Measurements from ENCODE around the gene ICOS.

Gene ICOS

DNA sequence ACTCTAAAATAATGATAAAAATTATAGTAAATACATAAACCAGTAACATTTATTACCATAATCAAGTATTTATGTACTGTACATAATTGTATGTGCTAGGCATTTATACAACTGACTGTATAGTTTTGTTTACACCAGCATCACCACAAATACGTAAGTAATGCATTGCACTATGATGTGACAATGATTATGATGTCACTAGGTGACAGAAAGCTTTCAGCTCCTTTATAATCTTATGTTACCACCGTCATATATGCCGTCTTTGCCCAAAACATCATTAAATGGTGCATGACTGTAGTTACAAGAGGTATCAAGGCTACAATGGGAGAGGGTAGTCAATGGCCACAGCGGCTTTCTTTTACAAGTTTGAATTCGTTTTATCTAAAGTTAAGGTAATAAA, 60.1 kb downstream of the ICOS start:
- no peak overlapping the region for H3K4me3 ChIP-seq (ENCODE audit: low read length)
- TF ChIP-seq, protein P1, sequence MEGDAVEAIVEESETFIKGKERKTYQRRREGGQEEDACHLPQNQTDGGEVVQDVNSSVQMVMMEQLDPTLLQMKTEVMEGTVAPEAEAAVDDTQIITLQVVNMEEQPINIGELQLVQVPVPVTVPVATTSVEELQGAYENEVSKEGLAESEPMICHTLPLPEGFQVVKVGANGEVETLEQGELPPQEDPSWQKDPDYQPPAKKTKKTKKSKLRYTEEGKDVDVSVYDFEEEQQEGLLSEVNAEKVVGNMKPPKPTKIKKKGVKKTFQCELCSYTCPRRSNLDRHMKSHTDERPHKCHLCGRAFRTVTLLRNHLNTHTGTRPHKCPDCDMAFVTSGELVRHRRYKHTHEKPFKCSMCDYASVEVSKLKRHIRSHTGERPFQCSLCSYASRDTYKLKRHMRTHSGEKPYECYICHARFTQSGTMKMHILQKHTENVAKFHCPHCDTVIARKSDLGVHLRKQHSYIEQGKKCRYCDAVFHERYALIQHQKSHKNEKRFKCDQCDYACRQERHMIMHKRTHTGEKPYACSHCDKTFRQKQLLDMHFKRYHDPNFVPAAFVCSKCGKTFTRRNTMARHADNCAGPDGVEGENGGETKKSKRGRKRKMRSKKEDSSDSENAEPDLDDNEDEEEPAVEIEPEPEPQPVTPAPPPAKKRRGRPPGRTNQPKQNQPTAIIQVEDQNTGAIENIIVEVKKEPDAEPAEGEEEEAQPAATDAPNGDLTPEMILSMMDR (conservative IDR thresholded peaks at IDR 0.05; ENCODE audit: low read depth, low read length): no peak
- DNase-seq (ENCODE audit: low read depth): no peak

DNA sequence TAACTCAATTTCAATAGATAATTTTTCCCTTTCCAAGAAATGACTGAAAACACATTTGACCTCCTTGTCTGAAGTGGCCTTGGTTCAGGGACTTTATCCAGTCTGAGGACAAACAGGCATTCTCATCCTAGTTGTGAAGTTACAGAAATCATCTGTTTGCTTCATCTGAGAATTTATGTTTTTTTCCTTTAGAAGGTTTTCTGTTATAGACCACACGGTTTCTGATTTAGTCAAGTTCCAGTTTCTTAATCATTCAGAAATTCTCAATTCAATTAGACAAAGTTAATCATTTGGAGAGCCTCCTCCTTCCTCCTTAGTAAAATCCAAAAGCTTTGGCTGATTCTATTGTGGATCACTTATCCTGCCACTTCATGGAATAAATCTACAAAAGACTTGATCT, 60.9 kb downstream of the ICOS start:
- H3K4me3 ChIP-seq (ENCODE audit: low read length): no peak overlapping the region
- TF ChIP-seq, protein P1 (conservative IDR thresholded peaks at IDR 0.05; ENCODE audit: low read depth, low read length): no peak
- DNase-seq (ENCODE audit: low read depth): no peak

DNA sequence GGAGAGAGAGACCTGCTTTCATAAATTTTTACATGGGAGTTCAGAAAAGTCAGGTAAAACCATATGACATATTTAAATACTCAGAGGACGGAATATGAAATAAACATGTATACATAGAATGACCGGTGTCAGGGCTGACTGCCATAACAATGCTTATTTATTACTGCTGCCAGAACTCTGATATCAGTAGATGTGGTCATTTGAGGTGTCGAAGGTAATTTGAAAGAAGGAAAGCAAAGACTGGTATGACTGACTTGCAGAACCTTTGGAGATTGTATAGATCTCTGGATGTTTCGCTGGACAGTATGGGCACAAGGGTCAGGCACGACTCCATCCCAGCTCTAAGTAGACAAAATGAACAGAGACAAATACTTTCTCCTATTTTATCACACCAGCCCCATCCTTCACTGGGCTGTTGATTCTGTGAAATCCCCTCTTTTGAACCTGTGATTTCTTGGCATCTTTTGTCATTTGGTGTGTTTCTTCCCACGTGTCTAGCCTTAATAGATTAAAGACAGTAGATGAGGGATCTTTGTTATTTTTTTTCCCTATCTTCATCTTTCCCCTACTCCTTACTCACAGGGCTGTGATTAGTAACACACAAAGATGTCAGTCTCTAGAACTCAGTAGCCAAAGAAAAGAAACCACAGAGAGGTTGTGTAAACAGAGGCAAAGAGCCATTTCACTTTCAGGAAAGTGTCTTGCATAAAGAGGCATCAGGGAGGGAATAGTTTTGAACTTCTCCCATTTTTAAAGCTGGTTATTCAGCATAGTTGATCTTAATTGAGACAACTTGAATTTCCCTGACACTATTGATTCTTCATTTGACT, 61.6 kb downstream of the ICOS start:
- DNase-seq (ENCODE audit: low read depth): no peak
- H3K4me3 ChIP-seq (ENCODE audit: low read length): no peak overlapping the region
- TF ChIP-seq, protein P1 (conservative IDR thresholded peaks at IDR 0.05; ENCODE audit: low read depth, low read length): no peak

DNA sequence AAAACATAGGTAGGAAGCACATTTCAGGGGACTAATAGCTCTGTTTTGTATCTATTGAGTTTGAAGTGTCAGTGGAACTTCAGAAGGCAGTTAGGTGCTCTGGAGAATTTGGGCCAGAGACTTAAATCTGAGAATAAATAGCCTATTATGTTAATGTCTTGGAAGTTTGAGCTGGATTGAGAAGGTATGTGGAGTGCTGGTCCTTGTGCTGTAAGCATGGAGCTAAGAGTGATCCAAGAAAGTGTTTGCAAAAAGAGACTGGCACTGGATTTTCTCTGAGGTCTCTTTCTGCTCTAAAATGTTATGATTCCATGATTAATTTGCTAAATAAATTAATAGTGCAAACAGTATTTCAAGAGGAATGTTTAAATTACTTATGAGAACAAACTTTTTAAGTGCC, 63.3 kb downstream of the ICOS start:
- TF ChIP-seq, protein P1 (conservative IDR thresholded peaks at IDR 0.05; ENCODE audit: low read depth, low read length): no peak
- no peak overlapping the region for H3K4me3 ChIP-seq (ENCODE audit: low read length)
- DNase-seq (ENCODE audit: low read depth): no peak

DNA sequence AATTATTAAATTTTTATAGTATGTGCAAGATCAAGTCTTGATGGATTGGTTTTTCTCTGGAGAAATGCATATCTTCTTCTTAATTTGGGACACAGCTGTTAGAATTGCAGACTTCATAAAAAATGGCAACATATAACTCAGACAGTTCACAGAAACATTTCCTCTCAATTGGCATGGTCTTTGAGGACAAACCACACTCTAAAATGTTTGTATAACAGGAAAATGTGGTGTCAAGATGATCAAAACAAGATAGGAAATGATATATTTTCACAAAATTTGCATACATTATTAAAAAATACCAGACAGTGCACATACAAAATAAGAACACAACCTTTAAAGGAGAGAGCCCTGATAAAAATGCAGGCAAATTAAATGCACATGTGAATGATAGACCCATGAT, 63.9 kb downstream of the ICOS start:
- no peak for DNase-seq (ENCODE audit: low read depth)
- H3K4me3 ChIP-seq (ENCODE audit: low read length): no peak overlapping the region
- TF ChIP-seq, protein P1 (conservative IDR thresholded peaks at IDR 0.05; ENCODE audit: low read depth, low read length): no peak

DNA sequence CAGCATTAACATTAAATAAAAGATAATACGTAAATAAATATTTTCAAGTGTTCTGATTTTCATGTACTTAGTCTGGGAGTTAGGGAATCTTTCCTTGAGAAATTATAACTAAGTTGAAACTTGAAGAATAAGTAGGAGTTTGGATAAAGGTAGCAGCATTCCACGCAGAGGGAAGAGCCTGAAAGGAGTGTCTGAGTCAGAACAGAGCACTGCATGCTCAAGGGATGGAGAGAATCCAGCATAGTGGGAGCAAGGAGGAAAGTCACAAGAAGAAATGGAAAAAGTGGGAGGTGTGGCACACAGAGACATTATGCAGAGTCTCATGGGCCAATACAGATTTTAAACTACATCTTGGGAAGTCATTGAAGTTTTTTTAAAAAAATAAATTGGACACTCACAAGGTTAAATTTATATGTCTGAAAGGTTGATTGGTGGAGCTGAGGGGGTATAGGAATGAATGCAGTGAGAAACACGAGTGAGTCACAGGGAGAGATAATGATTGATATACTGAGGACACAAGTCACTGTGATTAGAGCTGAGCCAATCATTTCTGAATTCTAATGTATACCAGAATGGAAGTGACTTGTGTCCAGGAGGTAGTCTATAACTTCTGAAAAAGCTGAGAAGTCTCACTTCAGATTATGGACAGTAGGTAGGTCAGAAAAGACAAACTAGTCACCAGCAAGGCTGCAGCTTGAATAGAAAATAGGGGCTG, 66.9 kb downstream of the ICOS start:
- TF ChIP-seq, protein P1 (conservative IDR thresholded peaks at IDR 0.05; ENCODE audit: low read depth, low read length): no peak
- no peak overlapping the region for H3K4me3 ChIP-seq (ENCODE audit: low read length)
- no peak for DNase-seq (ENCODE audit: low read depth)

DNA sequence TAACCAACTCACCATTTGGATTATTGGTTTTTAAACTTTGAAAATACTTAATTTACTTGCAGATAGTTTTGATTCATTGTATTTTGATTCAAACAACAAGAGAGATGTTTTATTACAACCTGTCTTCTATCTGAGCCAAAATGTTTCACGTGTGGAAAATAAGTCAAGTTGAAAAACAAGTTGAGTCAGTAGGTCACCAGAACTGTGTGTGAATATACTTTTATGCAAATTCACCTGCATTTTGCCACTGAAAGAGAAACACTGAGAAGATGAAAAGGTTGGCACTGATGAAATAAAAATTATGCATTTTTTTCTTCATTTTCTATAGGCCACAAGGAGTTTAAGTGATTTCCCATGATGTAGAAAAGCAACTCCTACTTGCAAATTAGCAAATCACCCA, 68.3 kb downstream of the ICOS start:
- H3K4me3 ChIP-seq (ENCODE audit: low read length): no peak overlapping the region
- TF ChIP-seq, protein P1 (conservative IDR thresholded peaks at IDR 0.05; ENCODE audit: low read depth, low read length): no peak
- DNase-seq (ENCODE audit: low read depth): no peak
